Thyroid gland (tissue), 4 donors: Measurements from ENCODE around the gene PRSS33.

Source experiments
- CTCF ChIP-seq, 6 experiments: fragments of 200-600 bp in 3 of 6; fragments of 450-650 bp in 3 of 6; sonication (generic) in 3 of 6; IDR thresholded peaks; one replicate each; pipeline ENCODE4 v1.5.1; 2016 to 2019; ENCODE audit warnings: antibody characterized with exemption in 6 of 6, mild to moderate bottlenecking in 2 of 6, inconsistent platforms in 1 of 6, moderate library complexity in 1 of 6
- POLR2A ChIP-seq, 2 donors: fragments of 450-650 bp; IDR thresholded peaks; one replicate each; pipeline ENCODE4 v1.6.1; 2017; ENCODE audit warnings: antibody characterized with exemption in 2 of 2, mild to moderate bottlenecking in 2 of 2, moderate library complexity in 1 of 2

DNA sequence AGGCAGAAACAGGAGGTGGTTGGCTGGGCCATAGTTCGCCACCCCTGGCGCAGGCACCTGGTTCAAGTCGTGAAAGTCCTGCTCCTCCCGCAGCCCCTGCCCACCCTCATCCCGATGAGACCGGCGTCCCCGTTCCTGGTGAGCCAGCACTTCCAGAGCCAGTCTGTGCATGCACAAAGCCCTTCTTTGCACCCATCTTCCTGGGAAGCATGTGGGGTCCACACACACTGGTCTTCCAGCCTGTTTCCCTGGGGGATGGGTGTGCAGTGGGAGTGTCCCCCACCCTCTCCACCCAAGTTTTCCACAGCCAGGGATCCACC is 41.1 kb upstream of the PRSS33 start:
- TF ChIP-seq CTCF (IDR thresholded peaks at IDR 0.05) (no peak), POLR2A (IDR thresholded peaks at IDR 0.05) (no peak)
